ENCODE results near the gene USP24.

Gene USP24

GRCh38 chr1:55159571-55159970, 55.6 kb downstream of the USP24 start:
- Mint-ChIP-seq H3K36me3 (ENCODE audit: insufficient read depth) (peaks cover 52% of the 10 kb centered on the region), H3K9me3 (no peaks in the 10 kb centered on the region), H3K4me3 (no peak overlapping the region), H3K4me1 (peaks cover 10% of the 10 kb centered on the region), H3K27ac (ENCODE audit: low read depth) (peak overlapping the region; percentile 22), H3K27me3 (no peaks in the 10 kb centered on the region)
- no peak for ATAC-seq (replicated peaks; ENCODE audit: extremely low read depth, poor library complexity, severe bottlenecking)
- DNase-seq (ENCODE audit: low spot score in 2 of 2) = no peak

- Mint-ChIP-seq H3K27me3 (no peaks in the 10 kb centered on the region), H3K4me3 (no peak overlapping the region), H3K36me3 (ENCODE audit: insufficient read depth) (peaks cover 56% of the 10 kb centered on the region), H3K4me1 (peaks cover 13% of the 10 kb centered on the region), H3K27ac (ENCODE audit: low read depth) (peak overlapping the region; percentile 64), H3K9me3 (no peaks in the 10 kb centered on the region)
- ATAC-seq (replicated peaks; ENCODE audit: extremely low read depth, poor library complexity, severe bottlenecking) (no peak), DNase-seq (ENCODE audit: low spot score in 2 of 2) (no peak)
Observed at GRCh38 chr1:55156608-55157007, 58.6 kb downstream of the USP24 start.

- peak overlapping the region; percentile 42 for H3K27ac Mint-ChIP-seq (ENCODE audit: low read depth)
- ATAC-seq (replicated peaks; ENCODE audit: extremely low read depth, poor library complexity, severe bottlenecking) = no peak
- no peak for DNase-seq (ENCODE audit: low spot score in 2 of 2)
- peaks cover 53% of the 10 kb centered on the region for H3K36me3 Mint-ChIP-seq (ENCODE audit: insufficient read depth)
- no peaks in the 10 kb centered on the region for H3K9me3 Mint-ChIP-seq
- H3K4me1 Mint-ChIP-seq = peaks cover 18% of the 10 kb centered on the region
- H3K27me3 Mint-ChIP-seq = no peaks in the 10 kb centered on the region
- H3K4me3 Mint-ChIP-seq = no peak overlapping the region
Observed at GRCh38 chr1:55156093-55156492, 59.1 kb downstream of the USP24 start.

- no peaks in the 10 kb centered on the region for H3K27me3 Mint-ChIP-seq
- DNase-seq (ENCODE audit: low spot score in 2 of 2) = no peak
- no peak overlapping the region for H3K4me3 Mint-ChIP-seq
- H3K27ac Mint-ChIP-seq (ENCODE audit: low read depth) = peak overlapping the region; percentile 42
- no peaks in the 10 kb centered on the region for H3K9me3 Mint-ChIP-seq
- H3K4me1 Mint-ChIP-seq = peaks cover 21% of the 10 kb centered on the region
- H3K36me3 Mint-ChIP-seq (ENCODE audit: insufficient read depth) = peaks cover 49% of the 10 kb centered on the region
- ATAC-seq (replicated peaks; ENCODE audit: extremely low read depth, poor library complexity, severe bottlenecking) = no peak
Observed at GRCh38 chr1:55155522-55155921, 59.6 kb downstream of the USP24 start.

GRCh38 chr1:55154616-55155015, 60.5 kb downstream of the USP24 start:
- Mint-ChIP-seq H3K27ac (ENCODE audit: low read depth) (no peak overlapping the region), H3K27me3 (no peaks in the 10 kb centered on the region), H3K9me3 (no peaks in the 10 kb centered on the region), H3K4me1 (peaks cover 21% of the 10 kb centered on the region), H3K36me3 (ENCODE audit: insufficient read depth) (peaks cover 43% of the 10 kb centered on the region), H3K4me3 (no peak overlapping the region)
- DNase-seq (ENCODE audit: low spot score in 2 of 2) (no peak), ATAC-seq (replicated peaks; ENCODE audit: extremely low read depth, poor library complexity, severe bottlenecking) (no peak)

- H3K36me3 Mint-ChIP-seq (ENCODE audit: insufficient read depth) = peaks cover 34% of the 10 kb centered on the region
- DNase-seq (ENCODE audit: low spot score in 2 of 2) (no peak), ATAC-seq (replicated peaks; ENCODE audit: extremely low read depth, poor library complexity, severe bottlenecking) (no peak)
- no peak overlapping the region for H3K4me3 Mint-ChIP-seq
- H3K9me3 Mint-ChIP-seq = no peaks in the 10 kb centered on the region
- H3K27me3 Mint-ChIP-seq = no peaks in the 10 kb centered on the region
- peaks cover 21% of the 10 kb centered on the region for H3K4me1 Mint-ChIP-seq
- H3K27ac Mint-ChIP-seq (ENCODE audit: low read depth) = peak overlapping the region; percentile 97
Observed at GRCh38 chr1:55153031-55153430, 62.1 kb downstream of the USP24 start.

- peaks cover 29% of the 10 kb centered on the region for H3K36me3 Mint-ChIP-seq (ENCODE audit: insufficient read depth)
- H3K27me3 Mint-ChIP-seq = no peaks in the 10 kb centered on the region
- H3K4me1 Mint-ChIP-seq = peaks cover 17% of the 10 kb centered on the region
- peak overlapping the region; percentile 70 for H3K4me3 Mint-ChIP-seq
- ATAC-seq (replicated peaks; ENCODE audit: extremely low read depth, poor library complexity, severe bottlenecking) = peak; percentile 91
- H3K9me3 Mint-ChIP-seq = no peaks in the 10 kb centered on the region
- H3K27ac Mint-ChIP-seq (ENCODE audit: low read depth) = peak overlapping the region; percentile 97
- DNase-seq (ENCODE audit: low spot score in 2 of 2) = no peak
Observed at GRCh38 chr1:55150880-55151588, 64.1 kb downstream of the USP24 start.

GRCh38 chr1:55148676-55149075, 66.5 kb downstream of the USP24 start:
- Mint-ChIP-seq H3K9me3 (no peaks in the 10 kb centered on the region), H3K4me1 (peaks cover 17% of the 10 kb centered on the region), H3K27ac (ENCODE audit: low read depth) (peak overlapping the region; percentile 19), H3K27me3 (no peaks in the 10 kb centered on the region), H3K36me3 (ENCODE audit: insufficient read depth) (peaks cover 27% of the 10 kb centered on the region), H3K4me3 (no peak overlapping the region)
- no peak for DNase-seq (ENCODE audit: low spot score in 2 of 2)
- no peak for ATAC-seq (replicated peaks; ENCODE audit: extremely low read depth, poor library complexity, severe bottlenecking)

- Mint-ChIP-seq H3K9me3 (no peaks in the 10 kb centered on the region), H3K4me1 (peaks cover 13% of the 10 kb centered on the region), H3K27me3 (no peaks in the 10 kb centered on the region), H3K36me3 (ENCODE audit: insufficient read depth) (peaks cover 28% of the 10 kb centered on the region), H3K4me3 (no peak overlapping the region), H3K27ac (ENCODE audit: low read depth) (no peak overlapping the region)
- ATAC-seq (replicated peaks; ENCODE audit: extremely low read depth, poor library complexity, severe bottlenecking) = no peak
- DNase-seq (ENCODE audit: low spot score in 2 of 2) = no peak
Observed at GRCh38 chr1:55147524-55147923, 67.6 kb downstream of the USP24 start.

- Mint-ChIP-seq H3K4me1 (peaks cover 10% of the 10 kb centered on the region), H3K36me3 (ENCODE audit: insufficient read depth) (peaks cover 31% of the 10 kb centered on the region), H3K9me3 (no peaks in the 10 kb centered on the region), H3K27ac (ENCODE audit: low read depth) (peak overlapping the region; percentile 65), H3K27me3 (no peaks in the 10 kb centered on the region), H3K4me3 (no peak overlapping the region)
- ATAC-seq (replicated peaks; ENCODE audit: extremely low read depth, poor library complexity, severe bottlenecking) (no peak), DNase-seq (ENCODE audit: low spot score in 2 of 2) (no peak)
Observed at GRCh38 chr1:55146781-55147180, 68.4 kb downstream of the USP24 start.

- Mint-ChIP-seq H3K9me3 (no peaks in the 10 kb centered on the region), H3K4me1 (no peaks in the 10 kb centered on the region), H3K4me3 (no peak overlapping the region), H3K36me3 (ENCODE audit: insufficient read depth) (peaks cover 36% of the 10 kb centered on the region), H3K27ac (ENCODE audit: low read depth) (no peak overlapping the region), H3K27me3 (no peaks in the 10 kb centered on the region)
- ATAC-seq (replicated peaks; ENCODE audit: extremely low read depth, poor library complexity, severe bottlenecking) = no peak
- no peak for DNase-seq (ENCODE audit: low spot score in 2 of 2)
Observed at GRCh38 chr1:55144886-55145285, 70.3 kb downstream of the USP24 start.

GRCh38 chr1:55143684-55144083, 71.5 kb downstream of the USP24 start:
- no peak for ATAC-seq (replicated peaks; ENCODE audit: extremely low read depth, poor library complexity, severe bottlenecking)
- peaks cover 36% of the 10 kb centered on the region for H3K36me3 Mint-ChIP-seq (ENCODE audit: insufficient read depth)
- no peaks in the 10 kb centered on the region for H3K9me3 Mint-ChIP-seq
- H3K27ac Mint-ChIP-seq (ENCODE audit: low read depth) = no peak overlapping the region
- H3K4me1 Mint-ChIP-seq = no peaks in the 10 kb centered on the region
- H3K4me3 Mint-ChIP-seq = no peak overlapping the region
- no peak for DNase-seq (ENCODE audit: low spot score in 2 of 2)
- H3K27me3 Mint-ChIP-seq = no peaks in the 10 kb centered on the region

GRCh38 chr1:55141295-55141893, 73.8 kb downstream of the USP24 start:
- no peaks in the 10 kb centered on the region for H3K27me3 Mint-ChIP-seq
- ATAC-seq (replicated peaks; ENCODE audit: extremely low read depth, poor library complexity, severe bottlenecking) = no peak
- no peaks in the 10 kb centered on the region for H3K9me3 Mint-ChIP-seq
- peaks cover 31% of the 10 kb centered on the region for H3K36me3 Mint-ChIP-seq (ENCODE audit: insufficient read depth)
- no peak for DNase-seq (ENCODE audit: low spot score in 2 of 2)
- no peaks in the 10 kb centered on the region for H3K4me1 Mint-ChIP-seq
- peak overlapping the region; percentile 86 for H3K27ac Mint-ChIP-seq (ENCODE audit: low read depth)
- H3K4me3 Mint-ChIP-seq = no peak overlapping the region

All from central memory CD8-positive, alpha-beta T cell (primary cell).